NCI-H82 (cell line): Measurements from ENCODE around the gene ODF4.

Source experiments
- DNase-seq: peaks from one replicate; lab custom pipeline; 2025; lab: John Stamatoyannopoulos, UW

ODF4 gene

GRCh38 chr17:8339540-8339939, at the start of gene ODF4:
Gene ODF4 (plus strand): TSS chr17:8339840. CDS start chr17:8340052, 212 bp downstream.
- DNase-seq, result no peak

- no peak for DNase-seq
Measured at GRCh38 chr17:8290043-8290442, 49.6 kb upstream of the ODF4 start.

- no peak for DNase-seq
Measured at GRCh38 chr17:8292639-8293395, 46.8 kb upstream of the ODF4 start.

- DNase-seq, result no peak
Measured at GRCh38 chr17:8294361-8294760, 45.3 kb upstream of the ODF4 start.

GRCh38 chr17:8294814-8295316, 44.8 kb upstream of the ODF4 start:
- DNase-seq, result no peak

- no peak for DNase-seq
Measured at GRCh38 chr17:8300226-8300625, 39.4 kb upstream of the ODF4 start.

GRCh38 chr17:8300627-8301242, 38.9 kb upstream of the ODF4 start:
- DNase-seq, result peak; percentile 87

GRCh38 chr17:8310601-8311123, 29.0 kb upstream of the ODF4 start:
- DNase-seq, result no peak

- DNase-seq, result no peak
Measured at GRCh38 chr17:8311131-8311790, 28.4 kb upstream of the ODF4 start.

- no peak for DNase-seq
Measured at GRCh38 chr17:8312251-8312650, 27.4 kb upstream of the ODF4 start.

- DNase-seq, result peak; percentile 44
Measured at GRCh38 chr17:8312726-8313600, 26.7 kb upstream of the ODF4 start.

- DNase-seq, result no peak
Measured at GRCh38 chr17:8314797-8315763, 24.6 kb upstream of the ODF4 start.

GRCh38 chr17:8315764-8316217, 23.8 kb upstream of the ODF4 start:
- DNase-seq, result no peak

- no peak for DNase-seq
Measured at GRCh38 chr17:8318010-8318935, 21.4 kb upstream of the ODF4 start.

- DNase-seq, result no peak
Measured at GRCh38 chr17:8320262-8320661, 19.4 kb upstream of the ODF4 start.

- peak; percentile 50 for DNase-seq
Measured at GRCh38 chr17:8320990-8321389, 18.6 kb upstream of the ODF4 start.

- DNase-seq, result no peak
Measured at GRCh38 chr17:8322061-8322460, 17.6 kb upstream of the ODF4 start.

GRCh38 chr17:8324132-8324531, 15.5 kb upstream of the ODF4 start:
- DNase-seq, result no peak

- no peak for DNase-seq
Measured at GRCh38 chr17:8324923-8325322, 14.7 kb upstream of the ODF4 start.
